A549 (cell line): ENCODE measurements around the gene CATSPERE. TPM values are rescaled to one million over a fixed set of nuclear protein-coding genes. Genes with fewer than 3 reads are reported as not detected.

ENCODE experiments used
- ATAC-seq, 2 experiments: fragments of 200-7000 bp in 1 of 2; fragments of >200 bp in 1 of 2; cut with Nextera tagmentation in 1 of 2; cut with Tn5 transposase in 1 of 2; 3 replicates each; pipeline versions ENCODE4 v1.8.0 to v1.9.1; 2018 to 2020; ENCODE audit warnings: mild to moderate bottlenecking in 1 of 2, moderate library complexity in 1 of 2
- CTCF ChIA-PET: fragments of 300-600 bp; sonication (Branson Sonifier 250); formaldehyde crosslinking; extraction: SDS; loops from one replicate; lab custom pipeline; 2021; ENCODE audit warnings: antibody characterized with exemption, inconsistent platforms; lab: Yijun Ruan, JAX
- POLR2A ChIA-PET: fragments of 350-600 bp; formaldehyde crosslinking; extraction: SDS; loops from one replicate; lab custom pipeline; 2021; ENCODE audit warnings: antibody characterized with exemption, inconsistent platforms; lab: Yijun Ruan, JAX
- DNase-seq, 2 experiments: peaks; one replicate each; pipeline versions ENCODE4 v3.0.0 to v3.0.0-alpha.2; 2011 to 2016; ENCODE audit warnings: low read depth in 1 of 2, low spot score in 1 of 2
- FAIRE-seq: peaks from 2 replicates; lab custom pipeline; 2011; peaks lifted over from hg19 to GRCh38; lab: Jason Lieb, UNC
- H3K27ac ChIP-seq, 2 experiments: fragments of >200 bp; sonication (Bioruptor Twin); formaldehyde crosslinking; 3 replicates each; pipeline ENCODE4 v1.5.1; 2016 to 2017
- H3K4me1 ChIP-seq: fragments of >200 bp; sonication (Bioruptor Twin); formaldehyde crosslinking; 3 replicates; pipeline ENCODE4 v1.6.1; 2016
- H3K4me2 ChIP-seq: fragments of >200 bp; sonication (Bioruptor Twin); formaldehyde crosslinking; 3 replicates; pipeline ENCODE4 v1.6.1; 2016
- H3K4me3 ChIP-seq: fragments of >200 bp; sonication (Bioruptor Twin); formaldehyde crosslinking; 3 replicates; pipeline ENCODE4 v1.5.1; 2016
- H3K9me3 ChIP-seq: fragments of >200 bp; sonication (Bioruptor Twin); formaldehyde crosslinking; 3 replicates; pipeline ENCODE4 v1.6.1; 2016
- CBX2 ChIP-seq: fragments of 200-600 bp; sonication (generic); IDR thresholded peaks from 2 replicates; pipeline ENCODE4 v1.6.1; 2016; ENCODE audit warnings: low read depth, mild to moderate bottlenecking, borderline replicate concordance
- CHD2 ChIP-seq: fragments of 150-350 bp; IDR thresholded peaks from 2 replicates; pipeline ENCODE4 v1.6.1; 2014; ENCODE audit warnings: low read length; ENCODE audit not compliant: partially characterized antibody
- CHD4 ChIP-seq: fragments of 200-600 bp; sonication (generic); IDR thresholded peaks from 2 replicates; pipeline ENCODE4 v1.6.1; 2016; ENCODE audit warnings: antibody characterized with exemption, mild to moderate bottlenecking, borderline replicate concordance
- CTCF ChIP-seq: fragments of >200 bp; sonication (Bioruptor Twin); formaldehyde crosslinking; IDR thresholded peaks from 3 replicates; pipeline ENCODE4 v1.5.1; 2016
- E2F6 ChIP-seq: IDR thresholded peaks from 2 replicates; pipeline ENCODE4 v1.6.1; 2012; ENCODE audit warnings: low read depth, borderline replicate concordance
- EHF ChIP-seq: fragments of 250-450 bp; sonication (Bioruptor Pico); IDR thresholded peaks from 2 replicates; pipeline ENCODE4 v1.5.0; 2020; ENCODE audit warnings: mild to moderate bottlenecking
- EHMT2 ChIP-seq: fragments of 200-600 bp; sonication (generic); IDR thresholded peaks from 2 replicates; pipeline ENCODE4 v1.6.1; 2016; ENCODE audit warnings: antibody characterized with exemption, low read depth, mild to moderate bottlenecking, moderate library complexity
- ESRRA ChIP-seq: fragments of 150-350 bp; IDR thresholded peaks from 2 replicates; pipeline ENCODE4 v1.6.1; 2014; ENCODE audit warnings: mild to moderate bottlenecking, low read length, borderline replicate concordance
- HDAC2 ChIP-seq: fragments of 200-600 bp; sonication (generic); IDR thresholded peaks from 2 replicates; pipeline ENCODE4 v1.6.1; 2016
- HES2 ChIP-seq: fragments of >200 bp; sonication (Bioruptor Twin); formaldehyde crosslinking; IDR thresholded peaks from 2 replicates; pipeline ENCODE4 v1.6.1; 2016
- JUN ChIP-seq, 2 experiments: fragments of >200 bp; sonication (Bioruptor Twin); formaldehyde crosslinking; IDR thresholded peaks; 2 replicates in 1 of 2; 3 replicates in 1 of 2; pipeline ENCODE4 v1.6.1; 2016 to 2017
- MAX ChIP-seq: IDR thresholded peaks from 2 replicates; pipeline ENCODE4 v1.6.1; 2012
- MYC ChIP-seq: IDR thresholded peaks from 2 replicates; pipeline ENCODE4 v1.6.1; 2012; ENCODE audit warnings: mild to moderate bottlenecking, inconsistent platforms, low read length, improper control_type of control experiment, borderline replicate concordance
- PHF8 ChIP-seq: fragments of 200-600 bp; sonication (generic); IDR thresholded peaks from 2 replicates; pipeline ENCODE4 v1.6.1; 2016; ENCODE audit warnings: low read depth, mild to moderate bottlenecking, antibody characterized with exemption, moderate library complexity, borderline replicate concordance
- POLR2A ChIP-seq: IDR thresholded peaks from 2 replicates; pipeline ENCODE4 v1.6.1; 2012; ENCODE audit warnings: mild to moderate bottlenecking, low read length
- POLR2AphosphoS2 ChIP-seq: conservative IDR thresholded peaks from 2 replicates; pipeline ENCODE4 v1.6.1; 2012; ENCODE audit warnings: low read length, improper control_type of control experiment, inconsistent platforms
- RAD21 ChIP-seq, 2 experiments: fragments of >200 bp in 1 of 2; sonication (Bioruptor Twin) in 1 of 2; formaldehyde crosslinking in 1 of 2; IDR thresholded peaks in 1 of 2; conservative IDR thresholded peaks in 1 of 2; 2 replicates in 1 of 2; 3 replicates in 1 of 2; pipeline ENCODE4 v1.6.1; 2012 to 2018; ENCODE audit warnings: inconsistent platforms in 1 of 2
- REST ChIP-seq: fragments of 200-600 bp; sonication (generic); IDR thresholded peaks from 2 replicates; pipeline ENCODE4 v1.6.1; 2016; ENCODE audit warnings: antibody characterized with exemption, mild to moderate bottlenecking, moderate library complexity
- RNF2 ChIP-seq: fragments of 200-600 bp; sonication (generic); IDR thresholded peaks from 2 replicates; pipeline ENCODE4 v1.6.1; 2016; ENCODE audit warnings: low read depth, mild to moderate bottlenecking, antibody characterized with exemption, moderate library complexity, borderline replicate concordance
- SMC3 ChIP-seq: fragments of >200 bp; sonication (Bioruptor Twin); formaldehyde crosslinking; IDR thresholded peaks from 3 replicates; pipeline ENCODE4 v1.6.1; 2018; ENCODE audit warnings: inconsistent platforms
- ZC3H11A ChIP-seq: fragments of 450-650 bp; IDR thresholded peaks from 2 replicates; pipeline ENCODE4 v1.6.1; 2014; ENCODE audit warnings: antibody characterized with exemption, mild to moderate bottlenecking
- ZNF302 ChIP-seq: fragments of 250-450 bp; sonication (Bioruptor Pico); IDR thresholded peaks from 2 replicates; pipeline ENCODE4 v1.9.0; 2021; ENCODE audit warnings: inconsistent platforms, mild to moderate bottlenecking, moderate library complexity
- WGBS: methylation state at CpG from one replicate; pipeline ENCODE4 v1.1.6; 2017; ENCODE audit errors: missing lambda C conversion rate; 5-methylcytosine and 5-hydroxymethylcytosine counted together
- polyA plus RNA-seq, 4 experiments: library from polyadenylated mRNA; depleted of rRNA in 3 of 4; stranded (reverse); fragments of >200 nt; fragmentation: RNase III in 1 of 4; extraction: RNeasy Plus Mini Kit Qiagen cat#74134 plus additional on column Dnase treatment in 1 of 4; gene quantifications; 2 replicates in 3 of 4; 3 replicates in 1 of 4; pipeline ENCODE4 v1.2.3, GENCODE V29; 2011 to 2017

CATSPERE gene
- polyA plus RNA-seq, 2 of the 4 experiments (the other 2 are of a cell fraction) = 0.25 to 0.43 TPM

- Histone ChIP-seq H3K4me1 (peaks cover 36% of the 10 kb centered on the region), H3K4me3 (peak overlapping the region; percentile 94), H3K4me2 (peak overlapping the region; percentile 89), H3K9me3 (no peaks in the 10 kb centered on the region), H3K27ac (peak overlapping the region; percentile 97 to 99)
- FAIRE-seq = peak; percentile 68
- CTCF ChIA-PET = no interaction called here
- peak; percentile 86 to 99 for DNase-seq
- POLR2A ChIA-PET = no interaction called here
- peak; percentile 95 to 98 for ATAC-seq
- TF ChIP-seq MYC = peak; percentile 69; the same call in 1 of the 2 replicates
- no peak for TF ChIP-seq CHD4
- TF ChIP-seq REST = peak; percentile 79
- no peak for TF ChIP-seq CBX2
- no peak for TF ChIP-seq ESRRA
- TF ChIP-seq SMC3 = peak; percentile 52; the same call in 2 of the 3 replicates
- peak; percentile 14; the same call in 1 of the 2 replicates for TF ChIP-seq POLR2A
- peak; percentile 35; the same call in 1 of the 2 replicates for TF ChIP-seq E2F6
- TF ChIP-seq RAD21 (conservative IDR thresholded peaks at IDR 0.05 in 1 of 2, IDR thresholded peaks at IDR 0.05 in 1 of 2) = peak; percentile 30 to 75; a peak in 4 of 5 replicates
- no peak for TF ChIP-seq HDAC2
- no peak for TF ChIP-seq RNF2
- TF ChIP-seq POLR2AphosphoS2 = no peak
- no peak for TF ChIP-seq EHMT2
- no peak for TF ChIP-seq EHF (CRISPR knock-in tag)
- no peak for TF ChIP-seq HES2
- no peak for TF ChIP-seq ZNF302
- peak; percentile 63 for TF ChIP-seq MAX
- TF ChIP-seq PHF8 = no peak
- TF ChIP-seq ZC3H11A = no peak
- TF ChIP-seq JUN (IDR thresholded peaks at IDR 0.05) = peak in 1 of 2 experiments; percentile 56; a peak in 2 of 5 replicates
- TF ChIP-seq CHD2 = peak; percentile 78
- peak; percentile 49 for TF ChIP-seq CTCF
- 3% methylated on average over 42 of the region's 47 CpGs for WGBS
These were observed 8.9 kb upstream of the CATSPERE start for GRCh38 chr1:244451951-244452795.
